ENCODE data around the gene SMPD3. TPM values are rescaled to one million over a fixed set of nuclear protein-coding genes. Genes with fewer than 3 reads are reported as not detected.

SMPD3 gene
- total and polyA plus RNA-seq, 9 of the 15 experiments (the other 6 are each of a cell fraction or from before 2014, with no cell fraction given), result 0.03 to 1.2 (median 0.18) TPM

- TF ChIP-seq ETV1 (tag; conservative IDR thresholded peaks at IDR 0.05; ENCODE audit: low read depth) (peak; percentile 34; the same call in 1 of the 2 replicates), ATF4 (CRISPR knock-in tag; IDR thresholded peaks at IDR 0.05) (0 out of 2 replicates have a peak, but pooled peaks have one; percentile 10), JUND (IDR thresholded peaks at IDR 0.05; ENCODE audit: borderline replicate concordance, low read depth, low read length) (0 out of 2 replicates have a peak, but pooled peaks have one; percentile 37), JUND (tag; IDR thresholded peaks at IDR 0.05; ENCODE audit: borderline replicate concordance, low read depth, low read length) (no peak), BHLHE40 (IDR thresholded peaks at IDR 0.05; ENCODE audit: low read length) (peak; percentile 47; the same call in 1 of the 2 replicates), ZFP36 (IDR thresholded peaks at IDR 0.05; ENCODE audit: low read depth, low read length, partially characterized antibody) (peak; percentile 59), SMARCA4 (IDR thresholded peaks at IDR 0.05) (no peak), SIRT6 (IDR thresholded peaks at IDR 0.05; ENCODE audit: low read depth, low read length) (no peak), CXXC5 (CRISPR knock-in tag; IDR thresholded peaks at IDR 0.05) (0 out of 2 replicates have a peak, but pooled peaks have one; percentile 25), ZBTB9 (CRISPR knock-in tag; IDR thresholded peaks at IDR 0.05) (0 out of 2 replicates have a peak, but pooled peaks have one; percentile 25), SMAD3 (CRISPR knock-in tag; conservative IDR thresholded peaks at IDR 0.05) (0 out of 2 replicates have a peak, but pooled peaks have one; percentile 25), SRSF1 (IDR thresholded peaks at IDR 0.05; ENCODE audit: low read depth, low read length) (no peak), ZBTB12 (CRISPR knock-in tag; IDR thresholded peaks at IDR 0.05) (no peak), DEAF1 (CRISPR knock-in tag; IDR thresholded peaks at IDR 0.05) (peak; percentile 90), ZNF57 (CRISPR knock-in tag; IDR thresholded peaks at IDR 0.05) (no peak), MNT (conservative IDR thresholded peaks at IDR 0.05) (no peak), ZNF584 (CRISPR knock-in tag; IDR thresholded peaks at IDR 0.05; ENCODE audit: low read depth) (no peak), CTCF (IDR thresholded peaks at IDR 0.05 in 2 of 3, conservative IDR thresholded peaks at IDR 0.05 in 1 of 3; ENCODE audit: insufficient read depth in 2 of 3, low read depth in 1 of 3, low read length in 3 of 3) (peak; percentile 95 to 96 (median 95))
Measured at GRCh38 chr16:68328151-68328859, 120.0 kb downstream of the SMPD3 start (continued).
